Tongue (tissue), 2 donors: ENCODE results near the gene CMAS. TPM values are rescaled to one million over a fixed set of nuclear protein-coding genes. Genes with fewer than 3 reads are reported as not detected.
"Not testable (repeated sequence)": the region's sequence is repeated elsewhere in the genome, so short reads cannot be mapped to it uniquely, and the experiment has no call there.

Experiments
- DNase-seq: peaks from one replicate; pipeline ENCODE4 v3.0.0-alpha.2; 2015
- total RNA-seq: library from RNA; depleted of rRNA; stranded (reverse); fragments of >200 nt; gene quantifications from one replicate; pipeline ENCODE4 v1.2.3, GENCODE V29; 2014

Gene CMAS
- 27.0 TPM for total RNA-seq

DNA sequence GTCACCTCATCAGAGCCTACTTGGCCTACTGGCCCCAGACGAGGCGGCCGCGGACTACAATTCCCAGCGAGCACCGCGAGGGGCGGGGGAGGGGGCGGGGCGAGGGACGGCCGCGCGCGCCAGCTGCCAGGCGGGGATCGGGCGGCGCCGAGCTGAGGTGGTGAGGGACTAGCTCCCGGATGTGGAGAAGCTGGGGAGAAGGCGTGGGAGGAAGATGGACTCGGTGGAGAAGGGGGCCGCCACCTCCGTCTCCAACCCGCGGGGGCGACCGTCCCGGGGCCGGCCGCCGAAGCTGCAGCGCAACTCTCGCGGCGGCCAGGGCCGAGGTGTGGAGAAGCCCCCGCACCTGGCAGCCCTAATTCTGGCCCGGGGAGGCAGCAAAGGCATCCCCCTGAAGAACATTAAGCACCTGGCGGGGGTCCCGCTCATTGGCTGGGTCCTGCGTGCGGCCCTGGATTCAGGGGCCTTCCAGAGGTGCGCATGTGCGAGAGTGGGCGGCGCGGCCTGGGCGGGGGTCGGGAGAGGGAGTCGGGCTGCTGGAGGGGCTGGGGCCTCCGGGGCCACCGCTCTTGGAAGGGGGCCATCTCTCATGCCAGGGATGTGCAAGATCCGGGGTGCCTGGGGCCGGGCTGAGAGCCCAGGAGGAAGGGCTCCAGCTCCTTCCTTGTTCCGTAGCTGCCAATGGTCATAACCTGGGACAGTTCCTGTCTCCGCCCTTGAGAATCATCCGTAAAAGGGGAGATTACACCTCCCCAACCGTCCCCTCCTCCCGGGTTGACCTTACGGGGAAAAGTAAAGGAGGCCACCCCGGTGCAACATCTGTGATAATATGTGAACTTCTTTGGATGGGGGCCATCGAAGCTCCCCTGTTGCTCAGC lies at the start of gene CMAS:
TSS of gene CMAS (plus strand) at position 129 of the 878 bp plus-strand sequence. CDS start at position 215, 86 bp downstream.
- peak; percentile 87 for DNase-seq

DNA sequence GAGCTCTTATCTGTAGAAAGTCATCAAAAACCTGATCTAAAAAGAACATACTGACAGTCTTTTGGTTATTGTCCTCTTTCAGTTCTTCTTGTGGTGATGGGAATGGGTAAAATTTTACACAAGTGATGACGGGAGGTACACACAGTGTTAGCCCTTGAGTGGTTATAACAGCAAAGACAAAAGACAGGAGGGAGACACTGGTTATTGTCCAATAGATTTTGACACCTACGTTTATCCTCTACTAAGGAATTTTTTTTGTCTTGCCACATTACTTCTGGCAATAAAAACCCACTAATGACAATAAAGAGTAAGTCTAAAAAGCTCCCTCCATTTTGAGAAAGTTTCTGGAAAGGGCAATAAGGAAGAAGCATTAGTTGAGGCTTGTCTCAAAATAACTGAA lies 47.7 kb upstream of the CMAS start:
- DNase-seq, result no peak

DNA sequence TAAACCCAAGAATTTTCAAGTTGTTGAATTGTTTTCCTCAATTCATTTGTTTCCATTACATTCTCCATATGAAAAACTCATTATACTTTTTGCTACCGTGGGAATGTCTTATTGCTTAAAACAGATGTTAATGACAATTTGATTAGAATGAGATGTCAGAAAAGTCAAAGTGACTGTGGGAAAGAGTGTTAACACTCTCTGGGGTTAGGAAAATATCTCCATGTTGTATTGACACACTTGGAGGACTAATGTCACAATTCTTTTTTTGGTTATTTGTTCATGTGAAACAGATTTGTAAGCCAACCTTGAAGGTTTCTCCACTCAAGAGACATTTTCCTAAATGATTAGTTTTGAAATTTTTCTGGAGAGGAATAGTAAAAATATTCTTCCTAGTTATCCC lies 47.2 kb upstream of the CMAS start:
- DNase-seq, result no peak

- DNase-seq, result no peak
These were observed 43.6 kb upstream of the CMAS start for GRCh38 chr12:22002430-22002829.

GRCh38 chr12:22007794-22008193 lies 38.2 kb upstream of the CMAS start:
- DNase-seq, result not testable (repeated sequence)

- no peak for DNase-seq
These were observed 37.8 kb upstream of the CMAS start for GRCh38 chr12:22008196-22008595.

DNA sequence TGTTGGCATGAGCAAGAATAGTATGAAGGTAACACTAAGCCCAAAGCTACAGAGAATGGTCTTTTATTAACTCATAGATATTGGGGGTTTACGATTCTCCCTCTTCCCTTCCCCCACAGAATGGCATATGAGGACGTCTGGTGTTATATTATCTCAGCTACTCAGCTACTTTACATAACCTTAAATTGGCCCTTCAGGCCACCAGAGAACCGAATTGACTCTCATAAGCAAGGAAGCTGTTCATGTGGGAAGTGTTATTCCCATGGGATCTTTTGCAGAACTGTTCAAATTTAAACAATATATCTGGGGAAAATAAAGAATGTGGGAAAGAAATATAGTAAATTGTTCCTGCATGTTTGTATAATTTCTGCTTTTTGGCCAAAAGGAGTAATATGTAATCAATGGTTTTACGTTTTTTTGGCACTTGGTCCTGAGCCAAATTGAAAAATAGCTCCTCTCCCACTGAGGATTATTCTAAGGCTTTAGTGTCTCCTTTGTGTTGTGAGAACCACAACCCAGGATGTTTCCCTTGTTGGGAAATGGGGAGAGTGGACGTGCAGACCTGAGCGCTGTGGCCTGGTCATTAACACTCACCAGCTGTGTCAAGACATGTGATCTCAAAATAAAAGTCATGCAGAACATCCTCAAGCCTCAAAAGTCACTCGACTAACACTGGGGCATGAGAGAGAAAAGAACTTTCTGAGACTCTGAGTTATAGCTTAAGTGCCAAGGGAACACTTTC lies 31.8 kb upstream of the CMAS start:
- no peak for DNase-seq

GRCh38 chr12:22014783-22015144 lies 31.3 kb upstream of the CMAS start:
- no peak for DNase-seq

- no peak for DNase-seq
These were observed 29.0 kb upstream of the CMAS start for GRCh38 chr12:22016982-22017381.

- no peak for DNase-seq
These were observed 27.2 kb upstream of the CMAS start for GRCh38 chr12:22018860-22019259.

- not testable (repeated sequence) for DNase-seq
These were observed 22.5 kb upstream of the CMAS start for GRCh38 chr12:22023489-22023888.

GRCh38 chr12:22029491-22029890 lies 16.5 kb upstream of the CMAS start:
- DNase-seq, result no peak

GRCh38 chr12:22029991-22030390 lies 16.0 kb upstream of the CMAS start:
- no peak for DNase-seq

- DNase-seq, result no peak
These were observed 13.3 kb upstream of the CMAS start for GRCh38 chr12:22032732-22033131.

- DNase-seq, result no peak
These were observed 11.1 kb upstream of the CMAS start for GRCh38 chr12:22034709-22035506.

- DNase-seq, result no peak
These were observed 8.1 kb upstream of the CMAS start for GRCh38 chr12:22037947-22038346.

GRCh38 chr12:22038734-22039133 lies 7.3 kb upstream of the CMAS start:
- no peak for DNase-seq

GRCh38 chr12:22039361-22039760 lies 6.7 kb upstream of the CMAS start:
- no peak for DNase-seq

DNA sequence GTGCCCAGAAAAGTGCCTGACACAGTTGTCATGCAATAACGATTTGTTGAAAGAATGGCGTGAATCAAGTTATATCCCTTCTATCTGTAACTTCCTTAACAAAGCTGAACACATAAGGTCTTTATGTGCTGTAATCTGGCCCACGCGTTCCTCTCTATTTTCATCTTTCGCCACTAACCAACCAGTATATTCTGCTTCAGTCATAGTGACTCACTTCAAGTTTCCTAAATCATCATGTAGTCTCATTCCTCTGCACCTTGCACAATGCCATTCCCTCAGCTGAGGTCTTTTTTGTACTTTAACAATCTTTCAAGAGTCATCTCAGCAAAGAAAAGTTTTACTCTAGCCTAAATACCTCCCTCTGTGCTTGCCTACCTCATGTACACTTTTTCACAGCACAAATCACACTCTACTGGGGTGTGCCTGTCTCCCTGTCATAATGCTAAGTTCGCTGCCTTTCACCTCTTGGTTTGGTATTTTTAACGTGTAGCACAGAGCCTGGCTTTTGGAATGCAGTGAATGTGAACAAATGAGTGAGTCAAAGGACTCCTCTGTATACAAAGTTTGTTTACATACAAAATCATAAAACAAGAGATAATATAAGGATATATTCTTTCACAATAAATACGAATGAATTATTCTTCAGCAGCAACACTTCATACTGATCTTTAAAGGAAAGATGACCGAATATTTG lies 2.9 kb upstream of the CMAS start:
- no peak for DNase-seq

DNA sequence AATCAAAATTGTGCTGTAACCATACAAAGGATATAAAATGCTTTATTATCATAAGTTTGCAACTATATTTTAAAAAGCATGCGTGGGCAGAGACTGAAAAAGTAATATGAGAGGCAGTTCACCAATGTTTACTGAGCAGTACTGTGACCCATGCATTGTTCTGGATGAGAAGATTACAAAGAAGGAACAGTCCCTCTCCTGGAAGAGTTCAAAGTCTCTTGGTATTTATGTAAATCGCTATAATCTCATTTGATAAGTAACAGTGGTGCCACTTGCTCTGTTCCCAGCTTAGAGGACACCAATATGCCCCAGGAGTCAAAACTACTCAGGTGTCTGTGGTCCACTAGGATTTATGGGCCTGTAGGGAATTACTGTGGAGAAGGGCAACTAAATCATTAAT lies 2.1 kb upstream of the CMAS start:
- DNase-seq, result no peak

DNA sequence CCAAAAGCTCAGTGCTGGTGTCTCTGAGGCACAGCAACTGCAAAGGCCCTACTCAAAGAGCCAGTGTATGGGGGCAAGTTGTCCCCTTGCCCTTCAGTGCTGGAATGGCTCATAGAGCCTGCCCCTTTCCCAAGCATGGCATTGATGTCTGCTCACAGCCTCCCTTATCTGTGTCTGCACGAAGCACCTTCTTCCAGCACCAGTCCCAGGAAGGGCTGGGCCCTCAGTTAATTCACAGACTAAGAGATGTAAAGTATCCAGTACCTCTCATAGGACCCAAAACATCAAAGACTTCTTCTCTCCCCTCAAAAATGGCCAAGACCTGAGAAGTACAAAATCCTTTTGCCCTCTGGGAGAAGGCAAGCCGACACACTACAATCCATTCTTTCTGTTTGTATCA lies 1.6 kb upstream of the CMAS start:
- no peak for DNase-seq

DNA sequence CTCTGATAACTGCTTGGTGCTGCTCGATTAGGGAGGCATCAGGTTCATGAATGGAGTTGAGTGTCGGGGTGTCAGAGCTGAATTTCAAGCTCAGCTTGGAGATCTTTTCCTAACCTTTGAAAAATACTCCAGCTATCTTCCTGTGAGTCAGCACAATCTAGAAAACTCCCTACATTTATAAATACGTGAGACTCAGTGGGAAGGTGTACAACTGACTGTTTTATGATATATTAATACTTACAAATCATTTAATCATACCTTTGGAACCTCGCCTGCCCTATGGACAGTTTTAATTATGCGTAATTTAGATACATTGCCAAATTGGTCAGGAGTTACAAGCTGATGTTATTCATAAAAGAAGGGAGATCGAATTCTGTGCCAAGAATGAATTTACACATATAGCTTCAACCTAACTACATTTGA lies 961 bp downstream of the CMAS start:
- no peak for DNase-seq
